CD14-positive monocyte (primary cell): ENCODE results near the gene SUV39H1. TPM values are rescaled to one million over a fixed set of nuclear protein-coding genes. Genes with fewer than 3 reads are reported as not detected.
A peak's percentile ranks its signal among the peaks of the same experiment; 100 is the strongest.
"Not testable (repeated sequence)": the region's sequence is repeated elsewhere in the genome, so short reads cannot be mapped to it uniquely, and the experiment has no call there.

Experiments used
- DNase-seq, 3 donors: peaks; one replicate each; pipeline ENCODE4 v3.0.0-alpha.2; 2011 to 2022
- H2AFZ ChIP-seq: 2 replicates; pipeline ENCODE4 v1.6.0; 2012; ENCODE audit warnings: mild to moderate bottlenecking, low read depth, low read length, inconsistent platforms; ENCODE audit not compliant: insufficient read depth, poor library complexity, severe bottlenecking
- H3K27ac ChIP-seq, 2 donors: 1 replicate in 1 of 2; 2 replicates in 1 of 2; pipeline ENCODE4 v1.5.1; 2012 to 2013; ENCODE audit warnings: low read length in 2 of 2, control low read depth in 1 of 2, inconsistent platforms in 1 of 2, low read depth in 1 of 2, mild to moderate bottlenecking in 1 of 2
- H3K27me3 ChIP-seq, 2 donors: one replicate each; pipeline versions ENCODE4 v1.6.0 to v1.6.1; 2011 to 2013; ENCODE audit warnings: low read length in 2 of 2; ENCODE audit not compliant: control insufficient read depth in 2 of 2, insufficient read depth in 2 of 2
- H3K36me3 ChIP-seq, 2 donors: replicated peaks in 1 of 2; 1 replicate in 1 of 2; 2 replicates in 1 of 2; pipeline versions ENCODE4 v1.5.1 to v1.6.1; 2012 to 2013; ENCODE audit warnings: low read length in 2 of 2, control low read depth in 1 of 2, inconsistent platforms in 1 of 2, mild to moderate bottlenecking in 1 of 2; ENCODE audit not compliant: insufficient read depth in 2 of 2, control insufficient read depth in 1 of 2
- H3K4me1 ChIP-seq, 2 donors: 1 replicate in 1 of 2; 2 replicates in 1 of 2; pipeline versions ENCODE4 v1.5.1 to v1.6.1; 2012 to 2013; ENCODE audit warnings: low read length in 2 of 2, control low read depth in 1 of 2, inconsistent platforms in 1 of 2, mild to moderate bottlenecking in 1 of 2, moderate library complexity in 1 of 2; ENCODE audit not compliant: insufficient read depth in 2 of 2, control insufficient read depth in 1 of 2
- H3K4me2 ChIP-seq: replicated peaks from 2 replicates; pipeline ENCODE3; 2012; ENCODE audit warnings: low read length, moderate library complexity, mild to moderate bottlenecking; ENCODE audit not compliant: poor library complexity, severe bottlenecking; ENCODE audit errors: extremely low read depth
- H3K4me3 ChIP-seq, 3 experiments: fragments of 200-600 bp in 1 of 3; sonication (generic) in 1 of 3; replicated peaks in 1 of 3; 1 replicate in 2 of 3; 2 replicates in 1 of 3; pipeline ENCODE4 v1.5.1; 2011 to 2013; ENCODE audit warnings: low read length in 3 of 3, mild to moderate bottlenecking in 3 of 3, control low read depth in 2 of 3, low read depth in 2 of 3, inconsistent platforms in 1 of 3, moderate library complexity in 1 of 3
- H3K79me2 ChIP-seq: 2 replicates; pipeline ENCODE4 v1.6.0; 2012; ENCODE audit warnings: mild to moderate bottlenecking, control low read depth, inconsistent platforms, low read length, moderate library complexity; ENCODE audit not compliant: insufficient read depth
- H3K9ac ChIP-seq: 2 replicates; pipeline ENCODE4 v1.6.0; 2017; ENCODE audit warnings: low read length, mild to moderate bottlenecking; ENCODE audit not compliant: insufficient read depth, poor library complexity, severe bottlenecking
- H3K9me3 ChIP-seq, 2 donors: replicated peaks in 1 of 2; 1 replicate in 1 of 2; 2 replicates in 1 of 2; pipeline versions ENCODE4 v1.5.1 to v1.6.1; 2012 to 2013; ENCODE audit warnings: low read length in 2 of 2, control low read depth in 1 of 2; ENCODE audit not compliant: control insufficient read depth in 1 of 2, insufficient read depth in 1 of 2
- H4K20me1 ChIP-seq: 2 replicates; pipeline ENCODE4 v1.6.0; 2012; ENCODE audit warnings: mild to moderate bottlenecking, low read length, control low read depth, moderate library complexity; ENCODE audit not compliant: insufficient read depth
- H3K27ac Mint-ChIP-seq, 7 donors: one replicate each; pipeline ENCODE4 v1.8.0; 2020; ENCODE audit warnings: mild to moderate bottlenecking in 7 of 7, mixed read lengths in 7 of 7, moderate library complexity in 6 of 7, inconsistent platforms in 2 of 7
- H3K27me3 Mint-ChIP-seq, 3 donors: one replicate each; pipeline ENCODE4 v1.8.0; 2021 to 2022; ENCODE audit warnings: low read depth in 3 of 3, mild to moderate bottlenecking in 3 of 3, mixed read lengths in 3 of 3, moderate library complexity in 3 of 3, inconsistent platforms in 1 of 3
- H3K36me3 Mint-ChIP-seq, 2 donors: one replicate each; pipeline ENCODE4 v1.8.0; 2020; ENCODE audit warnings: mixed read lengths in 2 of 2, inconsistent platforms in 1 of 2, mild to moderate bottlenecking in 1 of 2
- H3K4me1 Mint-ChIP-seq: one replicate; pipeline ENCODE4 v1.8.0; 2020; ENCODE audit warnings: mild to moderate bottlenecking, mixed read lengths
- H3K4me3 Mint-ChIP-seq, 2 donors: one replicate each; pipeline ENCODE4 v1.8.0; 2020; ENCODE audit warnings: mild to moderate bottlenecking in 2 of 2, mixed read lengths in 2 of 2, moderate library complexity in 1 of 2
- H3K9me3 Mint-ChIP-seq, 7 donors: one replicate each; pipeline ENCODE4 v1.8.0; 2020 to 2022; ENCODE audit warnings: mixed read lengths in 7 of 7, mild to moderate bottlenecking in 6 of 7, moderate library complexity in 6 of 7, inconsistent platforms in 2 of 7
- CTCF ChIP-seq: fragments of 200-600 bp; IDR thresholded peaks from one replicate; pipeline ENCODE4 v1.8.0; 2022; ENCODE audit warnings: antibody characterized with exemption, mild to moderate bottlenecking
- WGBS: methylation state at CpG from one replicate; pipeline ENCODE4 v1.1.5; 2013; ENCODE audit warnings: missing lambda C conversion rate; ENCODE audit not compliant: insufficient coverage; 5-methylcytosine and 5-hydroxymethylcytosine counted together
- intact Hi-C, 2 donors: fragments of 100-400 bp; cut with micrococcal nuclease; formaldehyde crosslinking; loops; one replicate each; pipeline versions ENCODE4 v1.15.0 to v1.15.1; 2023
- polyA plus RNA-seq, 3 donors: library from polyadenylated mRNA; depleted of rRNA in 1 of 3; unstranded in 2 of 3; stranded (reverse) in 1 of 3; fragments of 300-500 nt in 2 of 3; fragments of >200 nt in 1 of 3; fragmentation: Illumina TruSeq in 2 of 3; gene quantifications; 1 replicate in 2 of 3; 2 replicates in 1 of 3; pipeline ENCODE4 v1.2.3, GENCODE V29; 2012 to 2021

The SUV39H1 gene
- polyA plus RNA-seq, 3 donors: 2.8 to 3.4 (median 2.9) TPM

- Mint-ChIP-seq H3K27ac (peak overlapping the region in 3 of 7 donors; percentile 4 to 60 (median 15)), H3K4me1 (peaks cover 55% of the 10 kb centered on the region), H3K4me3 (no peak overlapping the region), H3K36me3 (peaks cover 55 to 59% of the 10 kb centered on the region in 2 donors), H3K27me3 (peaks cover 0 to 9% (median 0%) of the 10 kb centered on the region in 3 donors), H3K9me3 (peaks cover 0 to 3% (median 0%) of the 10 kb centered on the region in 7 donors)
- Histone ChIP-seq H3K27ac (no peak overlapping the region), H3K27me3 (no peaks in the 10 kb centered on the region), H3K36me3 (peaks cover 42 to 57% of the 10 kb centered on the region in 2 donors), H3K4me2 (no peak overlapping the region), H3K4me1 (peaks cover 39 to 50% of the 10 kb centered on the region in 2 donors), H4K20me1 (peaks cover 28% of the 10 kb centered on the region), H3K9me3 (no peaks in the 10 kb centered on the region), H3K4me3 (no peak overlapping the region), H2AFZ (no peak overlapping the region), H3K79me2 (peaks cover 41% of the 10 kb centered on the region), H3K9ac (no peak overlapping the region)
- no CpG with 5 or more reads among the region's 11 CpGs for WGBS
- intact Hi-C loops: loop anchor here in 1 of 2 donors (10.0 kb wide), 1 partner anchor 225 kb away; the partner anchor contains the start of genes PIM2 and SLC35A2
- DNase-seq: no peak
- TF ChIP-seq CTCF: no peak
Measured at GRCh38 chrX:48689208-48689920, 7.2 kb upstream of the SUV39H1 start.

- DNase-seq, H3K27ac ChIP-seq, H3K9ac ChIP-seq, H3K4me3 ChIP-seq, H3K9me3 Mint-ChIP-seq, H3K4me3 Mint-ChIP-seq, H3K4me2 ChIP-seq, H3K27me3 Mint-ChIP-seq, H3K27me3 ChIP-seq, H3K9me3 ChIP-seq, H2AFZ ChIP-seq: not testable (repeated sequence)
- H3K36me3 ChIP-seq: peaks cover 31 to 42% of the 10 kb centered on the region in 2 donors
- intact Hi-C loops: loop anchor here (10.0 kb wide), 2 partner anchors 47 to 113 kb away; partner anchors contain the start of gene HDAC6 (in 1 of the 2)
- H3K79me2 ChIP-seq: peaks cover 18% of the 10 kb centered on the region
- peaks cover 36 to 43% of the 10 kb centered on the region in 2 donors for H3K4me1 ChIP-seq
- WGBS: 80% methylated on average over 1 of the region's 5 CpGs
- Mint-ChIP-seq H3K4me1 (peaks cover 49% of the 10 kb centered on the region), H3K36me3 (peaks cover 33 to 36% of the 10 kb centered on the region in 2 donors), H3K27ac (peak overlapping the region in 1 of 7 donors; percentile 46)
- H4K20me1 ChIP-seq: peaks cover 27% of the 10 kb centered on the region
Measured at GRCh38 chrX:48691746-48692145, 4.8 kb upstream of the SUV39H1 start.
